Lower leg skin (tissue), 3 donors: ENCODE data around the gene CEP135.

ENCODE experiments used
- POLR2A ChIP-seq, 2 donors: fragments of 450-650 bp; IDR thresholded peaks; one replicate each; pipeline ENCODE4 v1.6.1; 2016 to 2017; ENCODE audit warnings: antibody characterized with exemption in 2 of 2, mild to moderate bottlenecking in 1 of 2, moderate library complexity in 1 of 2
- TF ChIP-seq, protein P1 (sequence below), 3 donors: fragments of 450-650 bp; IDR thresholded peaks; one replicate each; pipeline ENCODE4 v1.5.1; 2016; ENCODE audit warnings: antibody characterized with exemption in 3 of 3, mild to moderate bottlenecking in 3 of 3, moderate library complexity in 2 of 3

DNA sequence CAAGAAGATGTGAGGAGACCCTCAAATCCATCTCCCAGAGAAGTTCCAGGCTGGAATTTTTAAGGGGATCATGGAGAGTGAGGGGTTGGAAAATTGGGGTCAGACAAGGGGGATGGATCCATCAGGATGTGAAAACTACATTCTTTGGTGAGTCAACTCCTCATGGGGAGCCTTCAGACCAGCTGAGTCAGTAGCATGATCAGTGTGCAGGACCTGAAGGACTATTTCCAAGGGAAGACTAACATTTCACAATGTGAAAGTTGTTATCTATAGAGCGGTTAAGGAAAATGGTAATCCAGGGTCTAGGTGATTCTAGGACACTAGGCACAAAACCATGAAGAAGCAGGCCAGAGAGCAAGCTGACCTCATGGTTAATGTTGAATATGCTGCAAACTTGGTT lies 38.6 kb upstream of the CEP135 start:
- TF ChIP-seq, protein P1, sequence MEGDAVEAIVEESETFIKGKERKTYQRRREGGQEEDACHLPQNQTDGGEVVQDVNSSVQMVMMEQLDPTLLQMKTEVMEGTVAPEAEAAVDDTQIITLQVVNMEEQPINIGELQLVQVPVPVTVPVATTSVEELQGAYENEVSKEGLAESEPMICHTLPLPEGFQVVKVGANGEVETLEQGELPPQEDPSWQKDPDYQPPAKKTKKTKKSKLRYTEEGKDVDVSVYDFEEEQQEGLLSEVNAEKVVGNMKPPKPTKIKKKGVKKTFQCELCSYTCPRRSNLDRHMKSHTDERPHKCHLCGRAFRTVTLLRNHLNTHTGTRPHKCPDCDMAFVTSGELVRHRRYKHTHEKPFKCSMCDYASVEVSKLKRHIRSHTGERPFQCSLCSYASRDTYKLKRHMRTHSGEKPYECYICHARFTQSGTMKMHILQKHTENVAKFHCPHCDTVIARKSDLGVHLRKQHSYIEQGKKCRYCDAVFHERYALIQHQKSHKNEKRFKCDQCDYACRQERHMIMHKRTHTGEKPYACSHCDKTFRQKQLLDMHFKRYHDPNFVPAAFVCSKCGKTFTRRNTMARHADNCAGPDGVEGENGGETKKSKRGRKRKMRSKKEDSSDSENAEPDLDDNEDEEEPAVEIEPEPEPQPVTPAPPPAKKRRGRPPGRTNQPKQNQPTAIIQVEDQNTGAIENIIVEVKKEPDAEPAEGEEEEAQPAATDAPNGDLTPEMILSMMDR (IDR thresholded peaks at IDR 0.05), result no peak
- no peak for TF ChIP-seq POLR2A (IDR thresholded peaks at IDR 0.05)
